K562 (cell line): ENCODE results near the gene IDUA. TPM values are rescaled to one million over a fixed set of nuclear protein-coding genes. Genes with fewer than 3 reads are reported as not detected.
A peak's percentile ranks its signal among the peaks of the same experiment; 100 is the strongest.

Experiments used
- CHD4 ChIP-seq: fragments of 200-600 bp; sonication (generic); IDR thresholded peaks from 3 replicates; pipeline ENCODE4 v1.6.1; 2012; ENCODE audit warnings: low read depth, mild to moderate bottlenecking, mixed read lengths, low read length, inconsistent platforms; ENCODE audit not compliant: insufficient read depth, insufficient replicate concordance, poor library complexity, severe bottlenecking
- E2F8 ChIP-seq: fragments of 450-650 bp; IDR thresholded peaks from 2 replicates; pipeline ENCODE4 v1.7.1; 2018; ENCODE audit warnings: mild to moderate bottlenecking, low read depth; ENCODE audit not compliant: partially characterized antibody
- EWSR1 ChIP-seq: fragments of 450-650 bp; IDR thresholded peaks from 2 replicates; pipeline ENCODE4 v1.6.1; 2018; ENCODE audit warnings: borderline replicate concordance, mild to moderate bottlenecking, low read depth, moderate library complexity; ENCODE audit not compliant: partially characterized antibody
- FOSL1 ChIP-seq: fragments of 200-800 bp; sonication (Bioruptor generic); conservative IDR thresholded peaks from 2 replicates; pipeline ENCODE4 v1.6.1; 2016; ENCODE audit warnings: missing genetic modification characterization, missing compliant biosample characterization
- KDM5B ChIP-seq: fragments of 200-600 bp; sonication (generic); IDR thresholded peaks from 2 replicates; pipeline ENCODE4 v1.6.1; 2012; ENCODE audit warnings: low read depth, mild to moderate bottlenecking, moderate library complexity, low read length, control low read depth, inconsistent platforms; ENCODE audit not compliant: insufficient replicate concordance
- KLF13 ChIP-seq: fragments of 450-650 bp; IDR thresholded peaks from 2 replicates; pipeline ENCODE4 v1.6.1; 2016; ENCODE audit warnings: missing genetic modification characterization, low read depth, mild to moderate bottlenecking, missing compliant biosample characterization, moderate library complexity, borderline replicate concordance
- LARP7 ChIP-seq: fragments of 450-650 bp; IDR thresholded peaks from 2 replicates; pipeline ENCODE4 v1.6.1; 2016
- SMAD2 ChIP-seq: fragments of 150-350 bp; IDR thresholded peaks from 2 replicates; pipeline ENCODE4 v1.6.1; 2014; ENCODE audit warnings: low read depth, mild to moderate bottlenecking, low read length
- XRCC3 ChIP-seq: fragments of 450-650 bp; IDR thresholded peaks from 2 replicates; pipeline ENCODE4 v1.6.1; 2017; ENCODE audit warnings: mild to moderate bottlenecking, moderate library complexity
- ZC3H11A ChIP-seq: IDR thresholded peaks from 2 replicates; pipeline ENCODE4 v1.6.1; 2012; ENCODE audit warnings: low read depth, low read length, improper control_type of control experiment
- ZKSCAN1 ChIP-seq: fragments of 150-350 bp; IDR thresholded peaks from 2 replicates; pipeline ENCODE4 v1.6.1; 2016; ENCODE audit warnings: low read depth, low read length
- polyA plus RNA-seq, 8 experiments: library from polyadenylated mRNA; depleted of rRNA in 4 of 8; stranded (reverse) in 5 of 8; unstranded in 3 of 8; fragments of >200 nt; fragmentation: Nextera tagmentation in 2 of 8; fragmentation: Illumina TruSeq in 1 of 8; extraction: Ambion mirVana in 2 of 8; extraction: Trizol in 1 of 8; gene quantifications; 2 replicates each; pipeline versions ENCODE4 v1.2.1 to v1.2.3, GENCODE V29; 2011 to 2014; ENCODE audit warnings: inconsistent platforms in 1 of 8, missing spikeins in 1 of 8
- total RNA-seq, 7 experiments: library from RNA; depleted of rRNA in 6 of 7; stranded (reverse); fragments of >200 nt in 6 of 7; fragmentation: Illumina TruSeq in 2 of 7; extraction: Trizol in 2 of 7; gene quantifications; 2 replicates each; pipeline versions ENCODE4 v1.2.1 to v1.2.3, GENCODE V29; 2011 to 2021; ENCODE audit warnings: low replicate concordance in 1 of 7
- TF ChIP-seq, protein P1 (sequence below), 2 experiments: fragments of 450-650 bp; formaldehyde crosslinking in 1 of 2; IDR thresholded peaks; 2 replicates each; pipeline versions ENCODE4 v1.4.0 to v1.6.1; 2014 to 2020; ENCODE audit warnings: mild to moderate bottlenecking in 2 of 2, borderline replicate concordance in 1 of 2, low read depth in 1 of 2
- TF ChIP-seq, protein P2 (sequence below): sonication (generic); formaldehyde crosslinking; IDR thresholded peaks from 2 replicates; pipeline ENCODE4 v1.4.0; 2020; ENCODE audit warnings: mild to moderate bottlenecking, missing genetic modification reagents

The IDUA gene
- total and polyA plus RNA-seq, 9 of the 15 experiments (the other 6 are each of a cell fraction or from before 2014, with no cell fraction given): 0.04 to 16.1 (median 1.2) TPM

DNA sequence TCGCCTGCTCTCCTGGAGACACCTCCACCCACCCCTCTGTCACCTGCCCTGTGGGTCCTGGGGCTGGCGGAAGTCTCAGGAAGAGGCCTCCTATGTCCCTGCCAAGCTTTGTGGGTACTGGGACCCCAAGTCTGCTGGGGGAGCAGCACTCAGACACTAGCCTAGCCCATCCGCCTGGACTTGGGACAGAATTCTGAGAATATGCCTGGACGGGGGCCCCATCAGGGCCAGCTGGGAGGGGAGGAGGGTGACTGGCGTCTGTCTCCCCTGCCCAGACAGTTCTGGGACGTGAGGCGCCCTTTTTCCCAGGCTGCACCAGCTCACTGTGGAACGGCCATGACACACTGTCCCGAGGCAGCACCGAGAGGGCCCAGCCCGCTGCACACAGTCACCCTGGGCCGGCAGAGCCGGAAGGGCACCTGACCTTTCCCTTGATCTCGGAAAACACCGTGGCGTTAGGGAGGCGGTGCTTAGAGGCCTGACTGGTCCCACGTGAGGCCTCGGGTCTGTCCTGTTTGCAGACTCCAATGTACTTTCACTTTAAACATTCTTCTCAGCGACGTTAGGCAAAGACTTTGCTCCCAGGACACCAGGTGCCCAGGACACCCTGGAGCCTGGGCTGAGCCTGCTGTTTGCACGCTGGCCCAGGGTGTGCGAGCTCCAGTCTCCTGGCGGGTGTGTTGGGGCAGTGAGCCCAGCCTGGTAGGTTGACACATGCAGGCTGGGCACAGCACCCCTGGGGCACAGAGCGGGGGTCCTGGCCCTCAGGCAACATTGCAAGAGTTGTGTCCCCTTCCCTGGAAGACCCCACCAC, 5.7 kb downstream of the IDUA start (continued):
- TF ChIP-seq, protein P1, sequence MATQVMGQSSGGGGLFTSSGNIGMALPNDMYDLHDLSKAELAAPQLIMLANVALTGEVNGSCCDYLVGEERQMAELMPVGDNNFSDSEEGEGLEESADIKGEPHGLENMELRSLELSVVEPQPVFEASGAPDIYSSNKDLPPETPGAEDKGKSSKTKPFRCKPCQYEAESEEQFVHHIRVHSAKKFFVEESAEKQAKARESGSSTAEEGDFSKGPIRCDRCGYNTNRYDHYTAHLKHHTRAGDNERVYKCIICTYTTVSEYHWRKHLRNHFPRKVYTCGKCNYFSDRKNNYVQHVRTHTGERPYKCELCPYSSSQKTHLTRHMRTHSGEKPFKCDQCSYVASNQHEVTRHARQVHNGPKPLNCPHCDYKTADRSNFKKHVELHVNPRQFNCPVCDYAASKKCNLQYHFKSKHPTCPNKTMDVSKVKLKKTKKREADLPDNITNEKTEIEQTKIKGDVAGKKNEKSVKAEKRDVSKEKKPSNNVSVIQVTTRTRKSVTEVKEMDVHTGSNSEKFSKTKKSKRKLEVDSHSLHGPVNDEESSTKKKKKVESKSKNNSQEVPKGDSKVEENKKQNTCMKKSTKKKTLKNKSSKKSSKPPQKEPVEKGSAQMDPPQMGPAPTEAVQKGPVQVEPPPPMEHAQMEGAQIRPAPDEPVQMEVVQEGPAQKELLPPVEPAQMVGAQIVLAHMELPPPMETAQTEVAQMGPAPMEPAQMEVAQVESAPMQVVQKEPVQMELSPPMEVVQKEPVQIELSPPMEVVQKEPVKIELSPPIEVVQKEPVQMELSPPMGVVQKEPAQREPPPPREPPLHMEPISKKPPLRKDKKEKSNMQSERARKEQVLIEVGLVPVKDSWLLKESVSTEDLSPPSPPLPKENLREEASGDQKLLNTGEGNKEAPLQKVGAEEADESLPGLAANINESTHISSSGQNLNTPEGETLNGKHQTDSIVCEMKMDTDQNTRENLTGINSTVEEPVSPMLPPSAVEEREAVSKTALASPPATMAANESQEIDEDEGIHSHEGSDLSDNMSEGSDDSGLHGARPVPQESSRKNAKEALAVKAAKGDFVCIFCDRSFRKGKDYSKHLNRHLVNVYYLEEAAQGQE (IDR thresholded peaks at IDR 0.05; ENCODE audit: borderline replicate concordance): peak; percentile 62
- TF ChIP-seq, protein P1 (CRISPR knock-in tag; IDR thresholded peaks at IDR 0.05; ENCODE audit: low read depth): peak; percentile 52; the same call in 1 of the 2 replicates
- no peak for TF ChIP-seq LARP7
- no peak for TF ChIP-seq E2F8
- TF ChIP-seq ZKSCAN1: no peak
- no peak for TF ChIP-seq ZC3H11A
- TF ChIP-seq KLF13: no peak
- no peak for TF ChIP-seq CHD4
- no peak for TF ChIP-seq SMAD2
- TF ChIP-seq EWSR1: no peak
- no peak for TF ChIP-seq XRCC3
- peak; percentile 41 for TF ChIP-seq KDM5B
- TF ChIP-seq FOSL1 (tag): 0 out of 2 replicates have a peak, but pooled peaks have one; percentile 38
- TF ChIP-seq, protein P2, sequence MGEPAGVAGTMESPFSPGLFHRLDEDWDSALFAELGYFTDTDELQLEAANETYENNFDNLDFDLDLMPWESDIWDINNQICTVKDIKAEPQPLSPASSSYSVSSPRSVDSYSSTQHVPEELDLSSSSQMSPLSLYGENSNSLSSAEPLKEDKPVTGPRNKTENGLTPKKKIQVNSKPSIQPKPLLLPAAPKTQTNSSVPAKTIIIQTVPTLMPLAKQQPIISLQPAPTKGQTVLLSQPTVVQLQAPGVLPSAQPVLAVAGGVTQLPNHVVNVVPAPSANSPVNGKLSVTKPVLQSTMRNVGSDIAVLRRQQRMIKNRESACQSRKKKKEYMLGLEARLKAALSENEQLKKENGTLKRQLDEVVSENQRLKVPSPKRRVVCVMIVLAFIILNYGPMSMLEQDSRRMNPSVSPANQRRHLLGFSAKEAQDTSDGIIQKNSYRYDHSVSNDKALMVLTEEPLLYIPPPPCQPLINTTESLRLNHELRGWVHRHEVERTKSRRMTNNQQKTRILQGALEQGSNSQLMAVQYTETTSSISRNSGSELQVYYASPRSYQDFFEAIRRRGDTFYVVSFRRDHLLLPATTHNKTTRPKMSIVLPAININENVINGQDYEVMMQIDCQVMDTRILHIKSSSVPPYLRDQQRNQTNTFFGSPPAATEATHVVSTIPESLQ (CRISPR knock-in tag): no peak
